ENCODE data around the gene HBD. TPM values are rescaled to one million over a fixed set of nuclear protein-coding genes. Genes with fewer than 3 reads are reported as not detected.

HBD gene
- polyA plus RNA-seq, 1 of the 3 experiments (the other 2 are of a cell fraction): not detected

GRCh38 chr11:5267033-5267563 lies 32.8 kb upstream of the HBD start:
- no peaks in the 10 kb centered on the region for H3F3A ChIP-seq (replicated peaks; ENCODE audit: insufficient read depth)
- POLR2A ChIA-PET: no interaction called here
- DNase-seq: no peak

GRCh38 chr11:5266609-5267008 lies 32.3 kb upstream of the HBD start:
- TF ChIP-seq JUND (IDR thresholded peaks at IDR 0.05) (no peak), CTCF (IDR thresholded peaks at IDR 0.05) (no peak), NFIC (IDR thresholded peaks at IDR 0.05; ENCODE audit: borderline replicate concordance) (no peak), USF2 (IDR thresholded peaks at IDR 0.05; ENCODE audit: borderline replicate concordance, low read depth, low read length) (no peak), TEAD4 (IDR thresholded peaks at IDR 0.05; ENCODE audit: borderline replicate concordance, insufficient read depth) (no peak), YY1 (IDR thresholded peaks at IDR 0.05; ENCODE audit: low read depth) (no peak), FOSL2 (IDR thresholded peaks at IDR 0.05; ENCODE audit: borderline replicate concordance, low read depth) (no peak), NRF1 (IDR thresholded peaks at IDR 0.05; ENCODE audit: low read depth, low read length) (no peak), TAF1 (IDR thresholded peaks at IDR 0.05; ENCODE audit: borderline replicate concordance, low read depth, low read length) (no peak), RAD21 (IDR thresholded peaks at IDR 0.05; ENCODE audit: low read length) (no peak)
- CTCF ChIA-PET: no interaction called here
- H3K36me3 ChIP-seq (replicated peaks in 1 of 2; ENCODE audit: control insufficient read depth in 1 of 2, insufficient read depth in 2 of 2, low read length in 1 of 2): no peaks in the 10 kb centered on the region

More at GRCh38 chr11:5267033-5267563, 32.8 kb upstream of the HBD start:
- Histone ChIP-seq H3K9ac (no peak overlapping the region), H3K27ac (ENCODE audit: low read depth in 2 of 2, low read length in 1 of 2) (no peak overlapping the region), H3K4me3 (ENCODE audit: low read depth in 2 of 2, low read length in 1 of 2) (no peak overlapping the region), H4K20me1 (ENCODE audit: insufficient read depth) (no peaks in the 10 kb centered on the region), H3K79me2 (ENCODE audit: insufficient read depth) (no peaks in the 10 kb centered on the region), H3K4me2 (no peak overlapping the region), H3K4me1 (ENCODE audit: control insufficient read depth in 1 of 2, insufficient read depth in 2 of 2, low read depth in 1 of 2, low read length in 1 of 2) (no peaks in the 10 kb centered on the region), H3K36me3 (replicated peaks in 1 of 2; ENCODE audit: control insufficient read depth in 1 of 2, insufficient read depth in 2 of 2, low read length in 1 of 2) (no peaks in the 10 kb centered on the region), H2AFZ (ENCODE audit: low read depth) (no peak overlapping the region), H3K9me3 (no peaks in the 10 kb centered on the region), H3K27me3 (ENCODE audit: insufficient read depth) (peaks cover 22% of the 10 kb centered on the region), H3K9me2 (no peaks in the 10 kb centered on the region)
- CTCF ChIA-PET: interaction anchor here (0.7 kb wide), 1 partner anchor 57 kb away, joined by 3 read pairs; no protein-coding TSS in a partner anchor
- WGBS (ENCODE audit: low lambda C conversion rate): 3% methylated on average over 2 of the region's 2 CpGs
- TF ChIP-seq RXRA (IDR thresholded peaks at IDR 0.05; ENCODE audit: borderline replicate concordance, low read depth): no peak
- TF ChIP-seq CTCF (IDR thresholded peaks at IDR 0.05): no peak
- no peak for TF ChIP-seq FOXM1 (IDR thresholded peaks at IDR 0.05; ENCODE audit: low read depth)
- TF ChIP-seq TCF12 (IDR thresholded peaks at IDR 0.05): no peak
- TF ChIP-seq TEAD4 (IDR thresholded peaks at IDR 0.05; ENCODE audit: borderline replicate concordance, insufficient read depth): no peak
- no peak for TF ChIP-seq MEF2A (IDR thresholded peaks at IDR 0.05; ENCODE audit: borderline replicate concordance, low read depth)

More at GRCh38 chr11:5266609-5267008, 32.3 kb upstream of the HBD start:
- no peaks in the 10 kb centered on the region for H4K20me1 ChIP-seq (ENCODE audit: insufficient read depth)
- H2AFZ ChIP-seq (ENCODE audit: low read depth): no peak overlapping the region
- H3K79me2 ChIP-seq (ENCODE audit: insufficient read depth): no peaks in the 10 kb centered on the region
- no peaks in the 10 kb centered on the region for H3K9me2 ChIP-seq
- H3K4me2 ChIP-seq: no peak overlapping the region
- no peak overlapping the region for H3K4me3 ChIP-seq (ENCODE audit: low read depth in 2 of 2, low read length in 1 of 2)
- DNase-seq: no peak
- POLR2A ChIA-PET: no interaction called here
- no peak overlapping the region for H3K9ac ChIP-seq
- H3F3A ChIP-seq (replicated peaks; ENCODE audit: insufficient read depth): no peaks in the 10 kb centered on the region
- H3K4me1 ChIP-seq (ENCODE audit: control insufficient read depth in 1 of 2, insufficient read depth in 2 of 2, low read depth in 1 of 2, low read length in 1 of 2): no peaks in the 10 kb centered on the region
- peaks cover 22% of the 10 kb centered on the region for H3K27me3 ChIP-seq (ENCODE audit: insufficient read depth)
- H3K27ac ChIP-seq (ENCODE audit: low read depth in 2 of 2, low read length in 1 of 2): no peak overlapping the region
- H3K9me3 ChIP-seq: no peaks in the 10 kb centered on the region

Measured in SK-N-SH (cell line).